ENCODE results near the gene TERT. TPM values are rescaled to one million over a fixed set of nuclear protein-coding genes. Genes with fewer than 3 reads are reported as not detected.

The TERT gene
- total and polyA plus RNA-seq, 2 of the 4 experiments (the other 2 are of a cell fraction): not detected

DNA sequence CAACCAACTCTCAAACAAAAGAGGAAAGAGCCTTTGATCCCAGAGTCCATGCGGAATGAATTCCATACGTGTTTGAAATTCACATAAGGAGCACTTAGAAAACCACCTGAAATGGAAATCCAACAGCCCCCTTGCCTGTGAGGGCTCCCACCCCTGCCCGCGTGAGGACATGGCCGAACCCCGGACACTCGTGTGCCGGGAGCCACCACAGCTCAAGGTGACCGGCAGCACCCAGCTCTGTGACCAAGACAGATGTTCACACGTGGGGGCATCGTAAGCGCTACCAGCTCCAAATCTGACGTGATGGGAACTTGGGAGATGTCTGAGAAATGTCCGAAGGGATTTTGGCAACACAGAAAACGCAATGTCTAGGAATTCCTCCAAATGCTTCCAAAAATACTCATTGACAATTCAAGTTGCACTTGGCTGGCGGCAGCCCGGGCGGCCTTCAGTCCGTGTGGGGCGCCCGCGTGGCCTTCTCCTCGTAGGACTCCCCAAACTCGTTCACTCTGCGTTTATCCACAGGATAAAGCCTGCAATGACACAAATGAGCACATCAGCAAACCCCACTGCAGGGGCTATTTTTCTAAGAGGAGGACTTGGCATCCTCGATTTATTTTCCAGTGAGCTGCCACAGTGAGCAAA lies 23.2 kb upstream of the TERT start:
- H3K18ac ChIP-seq (ENCODE audit: low read depth, low read length): no peak overlapping the region
- no peak overlapping the region for H3K23ac ChIP-seq (ENCODE audit: low read depth, low read length)
- WGBS, 2 experiments (ENCODE audit: extremely low coverage in 2 of 2, insufficient read length in 1 of 2): 98% methylated on average over 16 of the region's 26 CpGs; no CpG with 5 or more reads in 1 of the 2 experiments
- peaks cover 42% of the 10 kb centered on the region for H3K36me3 ChIP-seq (ENCODE audit: control insufficient read depth, insufficient read depth, low read length)
- no peak overlapping the region for H4K91ac ChIP-seq (ENCODE audit: insufficient read depth, low read depth, low read length)
- DNase-seq: no peak
- no peaks in the 10 kb centered on the region for H3K79me1 ChIP-seq (ENCODE audit: low read depth in 1 of 2, low read length in 2 of 2)
- H2BK20ac ChIP-seq (ENCODE audit: low read depth, low read length): no peak overlapping the region
- TF ChIP-seq NFE2L2 (IDR thresholded peaks at IDR 0.05; ENCODE audit: low read depth, low read length) (no peak), CEBPB (IDR thresholded peaks at IDR 0.05; ENCODE audit: low read depth, low read length) (no peak)
- no peak overlapping the region for H3K4me2 ChIP-seq (ENCODE audit: low read depth, low read length)
- intact Hi-C loops (cut with micrococcal nuclease): no loop called here
- peak overlapping the region; percentile 82 for H2AK9ac ChIP-seq (replicated peaks; ENCODE audit: low read depth, low read length, poor library complexity)
- no peak overlapping the region for H3K27ac ChIP-seq (ENCODE audit: insufficient read depth, low read length)
- dilution Hi-C loops (cut with HindIII; ENCODE audit: low sequenced_read_pairs, unreplicated experiment): no loop called here
- no peak overlapping the region for H3K14ac ChIP-seq (replicated peaks; ENCODE audit: low read depth, low read length)
- in situ Hi-C loops (cut with MboI; ENCODE audit: low sequenced_read_pairs): no loop called here
- no peak overlapping the region for H2BK5ac ChIP-seq (ENCODE audit: low read depth, low read length, poor library complexity, severe bottlenecking)
- CTCF ChIA-PET: no interaction called here
- no peak overlapping the region for H2AFZ ChIP-seq (replicated peaks; ENCODE audit: low read length, poor library complexity)
- H3K56ac ChIP-seq (ENCODE audit: extremely low read depth, insufficient read depth, low read length): no peak overlapping the region
- no peak overlapping the region for H2BK120ac ChIP-seq (ENCODE audit: low read depth, low read length)
- POLR2A ChIA-PET (ENCODE audit: unreplicated experiment): no interaction called here
- no peak for ATAC-seq (ENCODE audit: low read depth)
- peaks cover 2% of the 10 kb centered on the region; the same call in 1 of the 2 replicates for H3K27me3 ChIP-seq (ENCODE audit: control insufficient read depth, insufficient read depth, low read length)
- no peak overlapping the region for H2BK15ac ChIP-seq (ENCODE audit: low read depth, low read length)
- H4K5ac ChIP-seq (ENCODE audit: low read depth, low read length): no peak overlapping the region
- no peak overlapping the region for H3K9ac ChIP-seq (ENCODE audit: low read depth, low read length)
- H2AK5ac ChIP-seq (ENCODE audit: low read depth, low read length): no peak overlapping the region
- H4K8ac ChIP-seq (ENCODE audit: low read depth in 2 of 2, low read length in 2 of 2): no peak overlapping the region
- H4K20me1 ChIP-seq (ENCODE audit: insufficient read depth, low read length): no peaks in the 10 kb centered on the region
- no peak overlapping the region for H3K4me3 ChIP-seq (ENCODE audit: insufficient read depth, low read depth, low read length)
- H3K9me1 ChIP-seq (ENCODE audit: insufficient read depth, low read length): peaks cover 4% of the 10 kb centered on the region; the same call in 1 of the 2 replicates
- no peaks in the 10 kb centered on the region; the same call in 1 of the 2 replicates for H3K4me1 ChIP-seq (ENCODE audit: control insufficient read depth, insufficient read depth, low read length)
- no peak overlapping the region for H3K4ac ChIP-seq (ENCODE audit: low read depth, low read length)
- H3K9me3 ChIP-seq (ENCODE audit: control insufficient read depth, insufficient read depth, low read length): no peaks in the 10 kb centered on the region
- no TSS peak for BruUV-seq (replicated peaks)
